ENCODE data around the gene ZBTB20.

The ZBTB20 gene

DNA sequence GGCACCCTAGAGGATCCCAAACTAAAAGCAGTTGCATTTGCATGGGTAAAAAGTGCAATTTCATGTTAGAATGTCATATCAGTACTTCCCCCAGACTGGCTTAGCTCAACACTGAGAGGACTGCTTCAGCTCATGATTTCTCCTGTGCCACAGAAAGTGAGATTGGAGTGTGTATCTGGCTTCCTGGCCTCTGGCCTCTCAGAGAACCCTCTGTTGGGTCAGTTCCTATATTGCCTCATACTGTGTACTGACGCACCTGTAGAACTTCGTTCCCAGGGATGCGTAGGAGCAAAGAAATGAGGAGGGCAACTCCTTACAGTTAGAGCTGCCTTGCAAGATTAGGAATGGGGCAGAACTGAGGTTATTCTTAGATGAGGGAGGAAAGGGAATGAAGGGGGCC, 512.5 kb downstream of the ZBTB20 start:
- H3K14ac ChIP-seq (ENCODE audit: low read length in 2 of 2) = no peak overlapping the region
- H3K18ac ChIP-seq (ENCODE audit: low read depth in 1 of 2, low read length in 2 of 2) = no peak overlapping the region
- no peak overlapping the region for H3K27ac ChIP-seq (ENCODE audit: low read length, poor library complexity, severe bottlenecking)
- H3K9me3 ChIP-seq (ENCODE audit: control insufficient read depth, low read length) = peaks cover 20% of the 10 kb centered on the region
- H4K8ac ChIP-seq (ENCODE audit: low read length) = no peak overlapping the region
- no peak overlapping the region for H3K4ac ChIP-seq (ENCODE audit: low read depth in 1 of 2, low read length in 2 of 2)
- WGBS = 97% methylated on average over 3 of the region's 3 CpGs
- no peak overlapping the region for H3K23ac ChIP-seq (ENCODE audit: low read length in 2 of 2)
- no peak overlapping the region for H2BK12ac ChIP-seq (ENCODE audit: low read length in 2 of 2)
- peaks cover 25% of the 10 kb centered on the region for H3K79me1 ChIP-seq (replicated peaks; ENCODE audit: low read length, poor library complexity, severe bottlenecking)
- H2AK5ac ChIP-seq (ENCODE audit: low read length, severe bottlenecking) = no peak overlapping the region
- H3K9ac ChIP-seq (ENCODE audit: low read length) = no peak overlapping the region
- no peak overlapping the region for H3K4me2 ChIP-seq (ENCODE audit: low read length, poor library complexity, severe bottlenecking)
- H3K4me1 ChIP-seq (ENCODE audit: control insufficient read depth, insufficient read depth, low read depth, low read length) = peaks cover 4% of the 10 kb centered on the region
- H2AFZ ChIP-seq (ENCODE audit: low read depth, low read length) = no peak overlapping the region
- H3K4me3 ChIP-seq (ENCODE audit: insufficient read depth in 1 of 2, low read depth in 1 of 2, low read length in 2 of 2) = no peak overlapping the region
- no peak overlapping the region for H2BK120ac ChIP-seq (ENCODE audit: low read depth, low read length)
- no peak for DNase-seq
- H3K36me3 ChIP-seq (ENCODE audit: control insufficient read depth in 1 of 2, insufficient read depth in 2 of 2, low read depth in 1 of 2, low read length in 2 of 2) = peaks cover 0 to 4% of the 10 kb centered on the region in 2 experiments
- no peak overlapping the region for H2BK5ac ChIP-seq (ENCODE audit: low read depth, low read length, poor library complexity, severe bottlenecking)
- no peak overlapping the region for H4K91ac ChIP-seq (ENCODE audit: low read length)
- no peaks in the 10 kb centered on the region for H3K27me3 ChIP-seq (ENCODE audit: control insufficient read depth in 1 of 2, insufficient read depth in 1 of 2, low read length in 2 of 2)
- H2BK15ac ChIP-seq (ENCODE audit: low read depth, poor library complexity, severe bottlenecking) = no peak overlapping the region

DNA sequence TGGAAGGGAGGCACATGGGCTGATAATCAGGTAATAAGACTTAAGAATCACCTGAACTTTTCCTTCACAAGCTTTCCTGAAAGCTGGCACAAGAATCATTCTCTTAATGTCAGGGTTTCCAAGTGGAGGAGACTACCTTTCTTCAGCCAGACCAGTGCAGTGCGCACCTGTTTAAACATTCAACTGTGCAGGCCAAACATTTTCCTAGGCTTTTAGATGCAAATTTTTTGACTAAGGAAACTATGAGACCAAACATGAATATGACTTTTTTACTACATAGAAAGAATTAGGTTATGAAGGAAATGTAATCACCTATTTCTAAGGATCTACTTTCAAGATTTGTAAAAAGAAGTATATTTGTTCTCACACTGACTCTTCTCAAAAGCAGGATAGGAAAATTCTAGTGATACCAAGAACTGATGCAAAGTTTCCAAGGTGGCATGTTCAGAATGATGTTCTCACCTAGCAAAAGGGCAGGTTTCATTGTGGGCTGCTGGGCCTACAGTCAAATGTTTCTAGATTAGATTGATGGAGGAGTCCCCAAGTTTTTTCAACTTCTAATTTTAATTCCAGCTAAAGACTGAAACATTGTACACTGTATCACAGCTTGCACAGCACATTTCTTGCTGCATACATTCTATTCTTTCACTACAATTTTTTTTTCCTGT, 514.2 kb downstream of the ZBTB20 start:
- WGBS = 100% methylated on average over 1 of the region's 1 CpG
- no peak overlapping the region for H2AK5ac ChIP-seq (ENCODE audit: low read length, severe bottlenecking)
- no peak overlapping the region for H2BK5ac ChIP-seq (ENCODE audit: low read depth, low read length, poor library complexity, severe bottlenecking)
- H4K91ac ChIP-seq (ENCODE audit: low read length) = no peak overlapping the region
- no peak overlapping the region for H3K4me3 ChIP-seq (ENCODE audit: insufficient read depth in 1 of 2, low read depth in 1 of 2, low read length in 2 of 2)
- no peak overlapping the region for H3K27ac ChIP-seq (ENCODE audit: low read length, poor library complexity, severe bottlenecking)
- H3K9ac ChIP-seq (ENCODE audit: low read length) = no peak overlapping the region
- no peak overlapping the region for H3K4ac ChIP-seq (ENCODE audit: low read depth in 1 of 2, low read length in 2 of 2)
- H3K9me3 ChIP-seq (ENCODE audit: control insufficient read depth, low read length) = peaks cover 20% of the 10 kb centered on the region
- peaks cover 27% of the 10 kb centered on the region for H3K79me1 ChIP-seq (replicated peaks; ENCODE audit: low read length, poor library complexity, severe bottlenecking)
- H3K36me3 ChIP-seq (ENCODE audit: control insufficient read depth in 1 of 2, insufficient read depth in 2 of 2, low read depth in 1 of 2, low read length in 2 of 2) = peaks cover 0 to 4% of the 10 kb centered on the region in 2 experiments
- no peak overlapping the region for H4K8ac ChIP-seq (ENCODE audit: low read length)
- no peaks in the 10 kb centered on the region for H3K27me3 ChIP-seq (ENCODE audit: control insufficient read depth in 1 of 2, insufficient read depth in 1 of 2, low read length in 2 of 2)
- no peak overlapping the region for H3K18ac ChIP-seq (ENCODE audit: low read depth in 1 of 2, low read length in 2 of 2)
- H3K23ac ChIP-seq (ENCODE audit: low read length in 2 of 2) = no peak overlapping the region
- no peak overlapping the region for H2BK12ac ChIP-seq (ENCODE audit: low read length in 2 of 2)
- no peak overlapping the region for H2BK15ac ChIP-seq (ENCODE audit: low read depth, poor library complexity, severe bottlenecking)
- H3K4me1 ChIP-seq (ENCODE audit: control insufficient read depth, insufficient read depth, low read depth, low read length) = peaks cover 4% of the 10 kb centered on the region
- no peak overlapping the region for H3K4me2 ChIP-seq (ENCODE audit: low read length, poor library complexity, severe bottlenecking)
- H2BK120ac ChIP-seq (ENCODE audit: low read depth, low read length) = no peak overlapping the region
- no peak overlapping the region for H2AFZ ChIP-seq (ENCODE audit: low read depth, low read length)
- no peak for DNase-seq
- H3K14ac ChIP-seq (ENCODE audit: low read length in 2 of 2) = no peak overlapping the region

- DNase-seq = peak; percentile 77
- Histone ChIP-seq H3K23ac (ENCODE audit: low read length in 2 of 2) (no peak overlapping the region), H3K27ac (ENCODE audit: low read length, poor library complexity, severe bottlenecking) (peak overlapping the region; percentile 19), H2AK5ac (ENCODE audit: low read length, severe bottlenecking) (no peak overlapping the region), H3K27me3 (ENCODE audit: control insufficient read depth in 1 of 2, insufficient read depth in 1 of 2, low read length in 2 of 2) (no peaks in the 10 kb centered on the region), H2BK12ac (ENCODE audit: low read length in 2 of 2) (no peak overlapping the region), H3K18ac (ENCODE audit: low read depth in 1 of 2, low read length in 2 of 2) (no peak overlapping the region), H4K8ac (ENCODE audit: low read length) (no peak overlapping the region), H3K36me3 (ENCODE audit: control insufficient read depth in 1 of 2, insufficient read depth in 2 of 2, low read depth in 1 of 2, low read length in 2 of 2) (peaks cover 0 to 4% of the 10 kb centered on the region in 2 experiments), H3K9ac (ENCODE audit: low read length) (peak overlapping the region; percentile 98), H2AFZ (ENCODE audit: low read depth, low read length) (no peak overlapping the region), H3K79me1 (replicated peaks; ENCODE audit: low read length, poor library complexity, severe bottlenecking) (peaks cover 17% of the 10 kb centered on the region), H3K14ac (ENCODE audit: low read length in 2 of 2) (no peak overlapping the region), H3K4ac (ENCODE audit: low read depth in 1 of 2, low read length in 2 of 2) (no peak overlapping the region), H4K91ac (ENCODE audit: low read length) (no peak overlapping the region), H3K4me1 (ENCODE audit: control insufficient read depth, insufficient read depth, low read depth, low read length) (peaks cover 6% of the 10 kb centered on the region), H3K4me3 (ENCODE audit: insufficient read depth in 1 of 2, low read depth in 1 of 2, low read length in 2 of 2) (peak overlapping the region in 1 of 2 experiments; percentile 20), H3K4me2 (ENCODE audit: low read length, poor library complexity, severe bottlenecking) (no peak overlapping the region), H2BK5ac (ENCODE audit: low read depth, low read length, poor library complexity, severe bottlenecking) (no peak overlapping the region), H3K9me3 (ENCODE audit: control insufficient read depth, low read length) (no peaks in the 10 kb centered on the region), H2BK15ac (ENCODE audit: low read depth, poor library complexity, severe bottlenecking) (no peak overlapping the region), H2BK120ac (ENCODE audit: low read depth, low read length) (no peak overlapping the region)
- 100% methylated on average over 1 of the region's 4 CpGs for WGBS
These were observed 519.3 kb downstream of the ZBTB20 start for GRCh38 chr3:114627770-114628169.

DNA sequence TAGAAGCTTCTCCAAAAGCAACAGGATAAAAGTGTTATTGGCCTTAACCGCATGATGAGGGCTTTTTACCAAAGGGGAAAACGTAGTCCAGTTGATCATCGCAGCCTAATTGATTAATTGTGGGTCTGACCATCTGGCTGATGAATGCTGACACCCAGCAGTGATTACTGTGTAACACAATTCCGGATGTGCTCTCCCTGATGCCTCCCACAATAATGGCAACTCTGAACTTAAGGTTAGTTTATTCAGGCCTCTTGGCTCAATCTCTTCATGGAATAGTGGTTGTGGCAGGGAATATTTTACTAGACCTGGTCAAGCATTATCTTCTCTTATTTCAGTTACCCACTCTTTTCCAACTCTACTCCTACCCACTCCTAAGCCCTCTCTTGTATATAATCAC, 520.3 kb downstream of the ZBTB20 start:
- no peaks in the 10 kb centered on the region for H3K27me3 ChIP-seq (ENCODE audit: control insufficient read depth in 1 of 2, insufficient read depth in 1 of 2, low read length in 2 of 2)
- H3K4me1 ChIP-seq (ENCODE audit: control insufficient read depth, insufficient read depth, low read depth, low read length) = peaks cover 6% of the 10 kb centered on the region
- H3K4ac ChIP-seq (ENCODE audit: low read depth in 1 of 2, low read length in 2 of 2) = peak overlapping the region in 1 of 2 experiments; percentile 53
- peak overlapping the region; percentile 12 for H4K8ac ChIP-seq (ENCODE audit: low read length)
- peaks cover 0 to 4% of the 10 kb centered on the region in 2 experiments for H3K36me3 ChIP-seq (ENCODE audit: control insufficient read depth in 1 of 2, insufficient read depth in 2 of 2, low read depth in 1 of 2, low read length in 2 of 2)
- peak overlapping the region; percentile 35 for H2AK5ac ChIP-seq (ENCODE audit: low read length, severe bottlenecking)
- no peak overlapping the region for H3K4me2 ChIP-seq (ENCODE audit: low read length, poor library complexity, severe bottlenecking)
- no peak overlapping the region for H2BK5ac ChIP-seq (ENCODE audit: low read depth, low read length, poor library complexity, severe bottlenecking)
- H2BK15ac ChIP-seq (ENCODE audit: low read depth, poor library complexity, severe bottlenecking) = no peak overlapping the region
- H2BK120ac ChIP-seq (ENCODE audit: low read depth, low read length) = no peak overlapping the region
- no peaks in the 10 kb centered on the region for H3K9me3 ChIP-seq (ENCODE audit: control insufficient read depth, low read length)
- H3K4me3 ChIP-seq (ENCODE audit: insufficient read depth in 1 of 2, low read depth in 1 of 2, low read length in 2 of 2) = no peak overlapping the region
- peak overlapping the region; percentile 98 for H3K9ac ChIP-seq (ENCODE audit: low read length)
- H3K14ac ChIP-seq (ENCODE audit: low read length in 2 of 2) = peak overlapping the region in 1 of 2 experiments; percentile 26
- no peak overlapping the region for H4K91ac ChIP-seq (ENCODE audit: low read length)
- peaks cover 12% of the 10 kb centered on the region for H3K79me1 ChIP-seq (replicated peaks; ENCODE audit: low read length, poor library complexity, severe bottlenecking)
- peak overlapping the region; percentile 48 for H3K27ac ChIP-seq (ENCODE audit: low read length, poor library complexity, severe bottlenecking)
- H2BK12ac ChIP-seq (ENCODE audit: low read length in 2 of 2) = peak overlapping the region; percentile 14 to 51
- DNase-seq = no peak
- peak overlapping the region; percentile 3 to 28 for H3K18ac ChIP-seq (ENCODE audit: low read depth in 1 of 2, low read length in 2 of 2)
- 94% methylated on average over 4 of the region's 4 CpGs for WGBS
- H2AFZ ChIP-seq (ENCODE audit: low read depth, low read length) = no peak overlapping the region
- no peak overlapping the region for H3K23ac ChIP-seq (ENCODE audit: low read length in 2 of 2)
